RWPE1 (cell line): ENCODE measurements around the gene CUL7.

Experiments used
- CTCF ChIA-PET: fragments of 350-600 bp; sonication (Branson Sonifier 250); formaldehyde crosslinking; extraction: SDS; loops from one replicate; lab custom pipeline; 2021; lab: Yijun Ruan, JAX
- POLR2A ChIA-PET: fragments of 400-600 bp; formaldehyde crosslinking; extraction: SDS; loops from one replicate; lab custom pipeline; 2020; ENCODE audit warnings: antibody characterized with exemption; ENCODE audit not compliant: low non-redundant PET; lab: Yijun Ruan, JAX
- DNase-seq: peaks from one replicate; pipeline ENCODE4 v3.0.0; 2012; ENCODE audit warnings: low spot score
- H3K27ac ChIP-seq: fragments of 450-650 bp; 2 replicates; pipeline ENCODE4 v1.5.1; 2017
- CTCF ChIP-seq: fragments of 450-650 bp; conservative IDR thresholded peaks from 2 replicates; pipeline ENCODE4 v1.5.1; 2017; ENCODE audit warnings: low read depth, mild to moderate bottlenecking

CUL7 gene

GRCh38 chr6:43078691-43079090, 25.0 kb upstream of the CUL7 start:
- no peak overlapping the region for H3K27ac ChIP-seq
- no peak for TF ChIP-seq CTCF
- no peak for DNase-seq
- ChIA-PET POLR2A (interaction anchor here (0.6 kb wide), 1 partner anchor 405 kb away, joined by 5 read pairs; no protein-coding TSS in a partner anchor), CTCF (interaction anchor here (0.7 kb wide), 1 partner anchor 1206 kb away, joined by 3 read pairs; no protein-coding TSS in a partner anchor)

GRCh38 chr6:43077981-43078511, 24.4 kb upstream of the CUL7 start:
- POLR2A ChIA-PET = no interaction called here
- CTCF ChIA-PET = interaction anchor here (0.6 to 1.9 kb wide), 2 partner anchors 23 to 52 kb away, joined by 3 to 6 read pairs; no protein-coding TSS in a partner anchor
- no peak for DNase-seq
- peak overlapping the region; percentile 83 for H3K27ac ChIP-seq
- TF ChIP-seq CTCF = no peak

- TF ChIP-seq CTCF = no peak
- DNase-seq = no peak
- POLR2A ChIA-PET = no interaction called here
- CTCF ChIA-PET = interaction anchor here (0.6 to 2.6 kb wide), 4 partner anchors 23 to 97 kb away, joined by 3 to 14 read pairs (median 4); no protein-coding TSS in a partner anchor
- peak overlapping the region; percentile 83 for H3K27ac ChIP-seq
Measured at GRCh38 chr6:43077333-43077809, 23.7 kb upstream of the CUL7 start.

GRCh38 chr6:43076464-43077332, 23.0 kb upstream of the CUL7 start:
- ChIA-PET CTCF (interaction anchor here (0.6 to 2.6 kb wide), 6 partner anchors 14 to 373 kb away, joined by 3 to 14 read pairs (median 3); no protein-coding TSS in a partner anchor), POLR2A (interaction anchor here (0.7 to 1.1 kb wide), 3 partner anchors 14 to 23 kb away, joined by 3 to 4 read pairs (median 3); partner anchors contain the start of genes CUL7, KLC4 and MRPL2)
- TF ChIP-seq CTCF = no peak
- H3K27ac ChIP-seq = peak overlapping the region; percentile 83
- DNase-seq = no peak

DNA sequence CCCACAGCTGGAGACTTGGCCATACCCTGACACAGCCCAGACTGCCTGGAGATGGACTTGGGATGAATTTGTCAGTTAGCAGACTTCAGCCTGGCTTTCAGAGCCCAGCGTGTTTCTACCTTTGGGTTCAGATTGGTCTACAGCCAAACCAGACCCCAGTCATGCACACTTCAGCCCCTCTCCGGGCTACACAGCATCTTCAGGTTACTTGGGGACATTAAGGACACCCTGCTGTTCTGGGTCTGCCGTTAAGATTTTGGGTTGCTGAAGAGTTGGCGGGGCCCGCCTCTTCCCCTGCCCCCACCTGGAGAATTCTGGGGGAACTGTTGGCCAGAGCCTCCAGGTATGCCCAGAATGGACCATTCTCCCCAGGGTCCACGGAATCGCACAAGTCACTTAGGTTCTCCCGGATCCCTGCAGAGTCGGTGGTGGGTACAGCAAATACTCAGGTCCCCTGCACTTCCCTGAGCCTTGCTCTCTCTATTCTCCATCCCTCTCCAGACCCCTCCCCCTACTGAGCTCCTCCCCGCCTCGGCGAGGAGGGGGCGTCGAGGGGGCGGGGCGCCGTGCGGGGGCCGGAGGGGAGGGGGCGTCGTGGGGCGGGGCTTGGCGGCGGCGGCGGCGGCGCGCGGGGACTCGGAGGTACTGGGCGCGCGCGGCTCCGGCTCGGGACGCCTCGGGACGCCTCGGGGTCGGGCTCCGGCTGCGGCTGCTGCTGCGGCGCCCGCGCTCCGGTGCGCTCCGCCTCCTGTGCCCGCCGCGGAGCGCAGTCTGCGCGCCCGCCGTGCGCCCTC, 22.2 kb upstream of the CUL7 start, which contains the start of gene PTK7:
Gene PTK7 (plus strand): TSS at position 645 of the 794 bp plus-strand sequence. CDS start 175 bp downstream, outside the sequence.
- DNase-seq = no peak
- POLR2A ChIA-PET = interaction anchor here (0.5 to 1.1 kb wide), 3 partner anchors 15 to 654 kb away, joined by 3 to 5 read pairs (median 3); partner anchors contain the start of genes KLC4 and MRPL2
- CTCF ChIA-PET = interaction anchor here (0.6 to 2.6 kb wide), 5 partner anchors 40 to 374 kb away, joined by 3 to 14 read pairs (median 4); no protein-coding TSS in a partner anchor
- H3K27ac ChIP-seq = peak within 1 kb of the TSS; percentile 83
- TF ChIP-seq CTCF = no peak
